Effector CD8-positive, alpha-beta T cell (primary cell): ENCODE measurements around the gene IFNL4.
"Not testable (repeated sequence)": the region's sequence is repeated elsewhere in the genome, so short reads cannot be mapped to it uniquely, and the experiment has no call there.

Experiments
- DNase-seq: peaks from one replicate; lab custom pipeline; 2025; lab: John Stamatoyannopoulos, UW
- total RNA-seq, 4 experiments: gene quantifications; one replicate each; lab custom pipeline; 2026; lab: John Stamatoyannopoulos, UW

IFNL4 gene
- 0 to 0.19 (median 0) reads per million in 4 experiments for total RNA-seq

DNA sequence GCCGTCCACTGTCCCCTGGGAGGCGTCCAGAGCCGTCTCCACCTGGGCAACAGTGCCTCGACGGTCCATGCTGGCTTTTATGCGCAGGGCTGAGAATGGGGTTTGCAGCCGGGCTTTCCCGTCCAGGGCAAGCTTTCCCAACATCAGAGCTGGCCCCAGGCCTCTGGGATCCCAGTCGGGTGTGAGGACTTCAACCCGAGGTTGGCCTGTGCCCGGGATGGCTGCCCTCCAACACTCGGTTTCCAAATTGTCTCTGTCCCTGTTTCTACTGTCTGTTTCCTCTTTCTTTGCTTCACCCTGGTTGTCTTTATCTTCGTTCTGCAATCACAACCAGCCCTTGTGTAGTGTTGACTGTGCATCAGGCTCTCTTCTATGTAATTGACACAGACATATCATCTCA is at the start of gene IFNL4:
TSS of gene IFNL4 (minus strand) at position 51 of the 400 bp plus-strand sequence.
- DNase-seq, result no peak

DNA sequence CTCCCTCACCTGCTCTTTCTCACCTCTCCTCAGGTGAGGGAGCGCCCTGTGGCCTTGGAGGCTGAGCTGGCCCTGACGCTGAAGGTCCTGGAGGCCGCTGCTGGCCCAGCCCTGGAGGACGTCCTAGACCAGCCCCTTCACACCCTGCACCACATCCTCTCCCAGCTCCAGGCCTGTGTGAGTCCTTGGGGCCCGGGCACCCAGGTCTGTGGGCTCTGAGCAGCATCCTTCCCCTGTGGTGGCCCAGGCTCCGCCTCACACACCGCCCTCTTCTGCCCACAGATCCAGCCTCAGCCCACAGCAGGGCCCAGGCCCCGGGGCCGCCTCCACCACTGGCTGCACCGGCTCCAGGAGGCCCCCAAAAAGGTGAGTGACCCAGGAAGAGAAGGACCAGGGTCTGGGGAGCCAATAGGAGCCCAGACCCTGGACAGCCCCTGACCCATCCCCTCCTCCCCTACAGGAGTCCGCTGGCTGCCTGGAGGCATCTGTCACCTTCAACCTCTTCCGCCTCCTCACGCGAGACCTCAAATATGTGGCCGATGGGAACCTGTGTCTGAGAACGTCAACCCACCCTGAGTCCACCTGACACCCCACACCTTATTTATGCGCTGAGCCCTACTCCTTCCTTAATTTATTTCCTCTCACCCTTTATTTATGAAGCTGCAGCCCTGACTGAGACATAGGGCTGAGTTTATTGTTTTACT is 49.4 kb upstream of the IFNL4 start:
- no peak for DNase-seq

DNA sequence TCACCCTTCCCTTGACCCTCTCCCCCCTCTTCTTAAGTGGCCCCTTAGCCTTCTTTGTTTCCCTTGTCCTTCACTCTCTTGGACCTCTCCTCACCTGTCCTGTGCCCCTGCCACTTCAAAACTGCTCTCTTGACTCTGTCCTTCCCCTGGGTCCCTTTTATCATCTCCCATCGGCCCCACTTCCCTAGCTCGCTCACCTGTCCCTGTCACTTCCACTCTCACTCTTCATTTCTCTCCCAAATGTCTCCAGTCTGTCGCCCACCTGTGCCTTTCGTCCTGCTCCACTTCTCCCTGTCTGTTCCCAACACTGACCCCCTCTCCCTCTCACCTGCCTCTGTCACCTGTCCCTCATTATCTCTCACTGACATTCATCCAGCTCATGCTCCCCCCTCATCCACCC is 48.2 kb upstream of the IFNL4 start:
- DNase-seq, result no peak

DNA sequence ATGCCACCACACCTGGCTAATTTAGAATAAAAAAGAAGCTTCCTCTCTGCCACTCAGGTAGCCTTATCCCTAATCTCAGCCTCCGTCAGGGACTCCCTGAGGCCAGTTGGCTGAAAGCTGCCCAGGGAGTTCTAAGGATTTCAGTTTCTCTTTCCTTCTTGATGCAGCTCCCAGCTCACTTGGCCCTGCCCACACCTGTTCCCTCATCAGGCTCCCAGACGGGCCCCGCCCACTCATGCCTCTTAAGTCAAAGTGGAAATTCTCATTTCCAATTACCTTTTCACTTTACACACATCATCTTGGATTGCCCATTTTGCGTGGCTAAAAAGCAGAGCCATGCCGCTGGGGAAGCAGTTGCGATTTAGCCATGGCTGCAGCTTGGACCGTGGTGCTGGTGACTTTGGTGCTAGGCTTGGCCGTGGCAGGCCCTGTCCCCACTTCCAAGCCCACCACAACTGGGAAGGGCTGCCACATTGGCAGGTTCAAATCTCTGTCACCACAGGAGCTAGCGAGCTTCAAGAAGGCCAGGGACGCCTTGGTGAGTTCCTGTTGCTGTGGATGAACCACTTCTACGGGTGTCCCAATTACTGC is 47.5 kb upstream of the IFNL4 start, which contains the start of gene IFNL1:
TSS of gene IFNL1 (plus strand) at position 353 of the 591 bp plus-strand sequence. CDS start at position 368, 15 bp downstream.
- DNase-seq, result no peak

DNA sequence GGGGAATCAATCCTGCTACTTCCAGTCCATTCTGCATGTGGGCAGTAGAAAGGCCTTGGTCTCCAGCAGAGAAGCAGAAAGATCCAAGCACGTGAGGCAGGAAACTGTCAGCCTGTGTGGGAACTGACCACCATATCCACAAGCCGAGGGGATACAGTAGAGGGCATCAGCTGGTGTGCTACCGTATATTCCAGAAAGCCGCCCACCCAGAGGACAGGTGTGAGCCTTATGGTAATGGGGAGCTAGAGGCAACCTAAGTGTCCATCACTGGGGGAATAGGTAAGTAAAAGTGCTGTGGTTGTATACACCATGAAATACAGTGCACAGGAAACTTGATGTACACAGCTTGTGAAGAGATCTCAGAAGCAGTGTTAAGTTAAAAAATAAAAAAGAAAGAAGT is 44.7 kb upstream of the IFNL4 start:
- no peak for DNase-seq

DNA sequence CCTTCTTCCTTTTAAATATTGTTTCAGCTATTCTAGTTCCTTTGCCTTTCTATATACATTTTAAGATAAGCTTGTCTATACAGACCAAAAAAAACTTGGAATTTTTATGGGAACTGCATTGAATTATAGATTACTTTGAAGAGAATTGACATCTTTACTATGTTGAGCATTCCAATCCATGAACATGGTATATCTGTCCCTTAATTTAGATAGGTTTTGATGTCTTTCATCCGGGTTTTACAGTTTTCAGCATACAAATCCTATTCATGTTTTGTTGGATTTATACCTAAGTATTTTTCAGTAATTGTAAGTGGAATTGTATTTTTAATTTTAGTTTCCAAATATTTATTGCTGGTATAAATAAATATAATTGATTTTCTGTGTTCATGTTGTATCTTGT is 35.4 kb upstream of the IFNL4 start:
- DNase-seq, result no peak

DNA sequence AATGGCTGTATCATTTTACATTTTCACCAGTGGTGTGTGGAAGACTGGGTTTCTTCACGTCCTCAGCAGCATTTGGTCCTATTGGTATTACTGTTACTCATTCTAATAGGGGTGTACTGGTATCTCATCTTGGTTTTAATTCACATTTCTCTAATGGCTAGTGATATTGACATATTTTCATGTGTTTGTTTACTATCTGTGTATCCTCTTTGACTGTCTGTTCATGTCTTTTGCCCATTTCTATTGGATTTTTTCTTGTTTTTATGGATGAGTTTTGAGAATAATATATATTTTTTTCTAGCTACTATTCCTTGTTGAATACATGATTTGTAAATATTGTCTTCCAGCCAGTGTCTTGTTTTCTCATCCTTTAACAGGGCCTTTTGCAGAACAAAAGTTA is 33.4 kb upstream of the IFNL4 start:
- DNase-seq, result no peak

DNA sequence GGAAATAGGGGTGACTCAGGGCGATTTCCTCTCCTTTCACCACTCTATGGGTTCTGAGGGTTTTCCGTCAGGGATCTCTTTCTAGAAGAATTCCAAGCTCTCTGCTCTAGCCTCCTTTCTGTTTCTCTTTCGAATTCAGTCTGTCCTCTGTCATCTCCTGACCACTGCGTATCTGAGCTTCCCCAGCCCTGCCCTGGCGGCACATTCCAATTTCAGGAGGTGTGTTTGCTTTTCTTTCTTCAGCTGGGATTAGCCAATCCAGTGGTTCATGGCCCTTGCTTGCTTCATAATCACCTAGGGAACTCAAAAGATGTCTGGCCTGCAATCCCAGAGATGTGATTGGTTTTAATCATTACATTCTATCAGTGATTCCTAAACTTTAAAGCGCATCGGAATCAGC is 28.9 kb upstream of the IFNL4 start:
- no peak for DNase-seq

DNA sequence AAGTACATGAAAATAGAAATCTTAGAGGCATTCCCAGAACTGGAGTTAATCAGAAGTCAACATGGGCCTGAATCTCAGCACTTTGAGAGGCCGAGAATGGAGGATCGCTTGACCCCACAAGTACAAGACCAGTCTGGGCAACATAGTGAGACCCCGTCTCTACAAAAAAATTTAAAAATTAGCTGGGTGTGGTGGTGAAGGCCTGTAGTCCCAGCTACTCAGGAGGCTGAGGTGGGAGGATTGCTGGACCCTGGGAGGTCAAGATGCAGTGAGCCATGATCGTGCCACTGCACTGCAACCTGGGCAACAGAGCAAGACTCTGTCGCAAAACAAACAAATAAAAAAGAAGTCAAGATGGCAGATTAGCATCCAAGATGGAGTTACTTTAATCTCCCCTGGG is 28.1 kb upstream of the IFNL4 start:
- DNase-seq, result no peak

DNA sequence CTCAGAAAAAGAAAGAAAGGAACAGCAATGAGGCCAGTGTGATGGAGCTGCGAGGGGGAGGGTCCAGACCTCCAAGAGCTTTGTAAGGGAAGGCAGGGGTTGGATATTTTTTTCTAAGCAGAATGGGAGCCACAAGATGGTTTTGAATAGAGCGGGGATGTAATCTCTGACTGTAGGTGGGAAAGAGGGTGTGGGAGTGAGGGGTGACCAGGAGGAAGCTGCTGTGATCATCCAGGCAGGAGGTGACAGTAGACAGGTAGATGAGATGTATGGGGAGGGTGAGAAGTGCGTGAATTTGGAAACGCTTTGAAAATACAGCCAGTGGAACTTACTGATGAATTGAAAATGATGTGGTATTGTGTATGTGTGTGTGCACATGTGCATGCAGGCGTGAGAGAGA is 26.9 kb upstream of the IFNL4 start:
- no peak for DNase-seq

DNA sequence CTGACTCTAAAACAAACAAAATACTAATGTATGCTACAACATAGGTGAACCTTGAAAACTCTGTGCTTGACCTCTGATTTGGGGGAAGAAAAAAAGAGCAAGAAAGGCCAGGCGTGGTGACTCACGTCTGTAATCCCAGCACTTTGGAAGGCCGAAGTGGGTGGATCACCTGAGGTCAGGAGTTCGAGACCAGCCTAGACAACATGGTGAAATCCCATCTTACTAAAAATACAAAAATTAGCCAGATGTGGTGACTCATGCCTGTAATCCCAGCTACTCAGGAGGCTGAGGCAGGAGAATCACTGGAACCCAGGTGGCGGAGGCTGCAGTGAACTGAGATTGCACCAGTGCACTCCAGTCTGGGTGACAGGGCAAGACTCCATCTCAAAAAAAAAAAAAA is 25.2 kb upstream of the IFNL4 start:
- not testable (repeated sequence) for DNase-seq

DNA sequence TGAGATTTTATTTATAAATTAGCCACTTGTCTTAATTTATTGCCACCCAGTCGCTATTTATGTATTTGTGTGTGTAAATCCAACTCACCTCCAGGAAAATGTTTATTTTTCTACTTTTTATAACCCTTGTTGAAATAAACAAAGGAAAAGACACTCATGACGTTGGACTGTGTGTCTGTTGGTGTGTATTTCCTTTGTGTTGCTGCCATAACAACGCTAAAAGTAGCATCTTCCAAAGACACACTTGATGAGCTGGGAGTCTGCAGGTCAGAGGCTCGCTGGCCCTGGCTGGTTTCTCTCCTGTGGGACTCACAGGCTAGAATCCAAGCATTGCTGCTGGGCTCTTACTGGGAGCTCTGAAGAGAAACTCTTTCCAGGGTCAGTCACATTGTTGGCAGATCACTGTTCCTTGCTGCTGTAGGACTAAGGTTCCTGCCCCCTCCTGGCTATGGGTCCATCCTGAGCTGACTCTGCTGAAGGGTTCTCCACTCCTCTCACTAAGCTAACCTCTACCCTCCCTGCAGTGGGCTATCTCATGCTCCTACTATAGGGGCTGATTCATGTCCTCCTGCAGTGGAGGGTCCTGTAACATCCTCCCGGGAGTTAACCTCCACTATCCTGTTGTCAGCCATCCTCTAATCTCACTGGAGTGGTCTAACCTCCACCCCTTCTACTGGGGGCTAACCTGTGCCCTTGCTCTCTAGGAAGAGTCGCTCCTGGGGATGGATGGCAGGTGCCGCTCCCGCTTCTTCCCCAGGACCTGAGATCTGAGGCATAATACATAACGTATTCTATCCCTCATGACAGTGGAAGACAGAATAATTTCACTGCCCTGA is 21.6 kb upstream of the IFNL4 start:
- DNase-seq, result no peak

DNA sequence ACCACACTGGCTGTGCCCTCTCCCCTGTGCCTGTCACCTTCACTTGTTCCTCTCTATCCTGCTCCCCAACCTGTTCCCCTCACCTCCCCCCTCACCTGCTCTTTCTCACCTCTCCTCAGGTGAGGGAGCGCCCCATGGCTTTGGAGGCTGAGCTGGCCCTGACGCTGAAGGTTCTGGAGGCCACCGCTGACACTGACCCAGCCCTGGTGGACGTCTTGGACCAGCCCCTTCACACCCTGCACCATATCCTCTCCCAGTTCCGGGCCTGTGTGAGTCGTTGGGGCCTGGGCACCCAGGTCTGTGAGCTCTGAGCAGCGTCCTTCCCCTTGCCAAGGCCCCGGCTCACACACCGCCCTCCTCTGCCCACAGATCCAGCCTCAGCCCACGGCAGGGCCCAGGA is 20.7 kb upstream of the IFNL4 start:
- DNase-seq, result not testable (repeated sequence)

DNA sequence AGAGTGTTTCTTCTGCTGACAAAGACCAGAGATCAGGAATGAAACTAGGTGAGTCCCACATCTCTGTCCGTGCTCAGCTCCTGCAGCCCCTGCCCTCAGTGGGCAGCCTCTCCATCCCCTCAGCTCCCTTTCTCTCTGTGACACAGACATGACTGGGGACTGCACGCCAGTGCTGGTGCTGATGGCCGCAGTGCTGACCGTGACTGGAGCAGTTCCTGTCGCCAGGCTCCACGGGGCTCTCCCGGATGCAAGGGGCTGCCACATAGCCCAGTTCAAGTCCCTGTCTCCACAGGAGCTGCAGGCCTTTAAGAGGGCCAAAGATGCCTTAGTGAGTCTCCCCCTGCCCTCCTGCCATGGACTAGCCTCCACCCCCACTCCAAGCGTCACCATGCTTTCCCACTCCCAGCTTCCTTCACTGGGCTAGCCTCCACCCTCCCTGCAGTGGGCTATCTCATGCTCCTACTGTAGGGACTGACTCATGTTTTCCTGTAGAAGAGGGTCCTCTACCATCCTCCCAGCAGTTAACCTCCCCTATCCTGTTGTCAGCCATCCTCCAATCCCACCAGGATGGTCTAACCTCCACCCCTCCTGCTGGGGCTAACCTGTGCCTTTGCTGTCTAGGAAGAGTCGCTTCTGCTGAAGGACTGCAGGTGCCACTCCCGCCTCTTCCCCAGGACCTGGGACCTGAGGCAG is 20.0 kb upstream of the IFNL4 start:
- not testable (repeated sequence) for DNase-seq

DNA sequence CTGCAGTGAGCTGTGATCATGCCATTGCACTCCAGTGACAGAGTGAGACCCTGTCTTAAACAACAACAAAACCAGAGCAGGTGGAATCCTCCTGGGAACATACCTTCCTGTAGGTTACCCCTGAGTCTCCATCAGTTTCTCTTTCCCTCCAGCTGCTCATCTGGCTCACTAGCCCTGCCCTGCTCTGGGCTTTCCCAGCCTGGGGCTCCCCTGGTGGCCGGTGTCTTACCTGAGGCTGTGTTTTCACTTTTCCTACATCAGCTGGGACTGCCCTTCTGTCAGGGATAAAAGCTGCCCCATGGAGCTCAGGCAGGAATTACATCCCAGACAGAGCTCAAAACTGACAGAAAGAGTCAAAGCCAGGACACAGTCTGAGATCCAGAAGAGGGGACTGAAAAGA is 19.4 kb upstream of the IFNL4 start, which contains the start of gene IFNL2:
TSS of gene IFNL2 (plus strand) at position 312 of the 400 bp plus-strand sequence. CDS start 173 bp downstream, outside the sequence.
- DNase-seq, result not testable (repeated sequence)

DNA sequence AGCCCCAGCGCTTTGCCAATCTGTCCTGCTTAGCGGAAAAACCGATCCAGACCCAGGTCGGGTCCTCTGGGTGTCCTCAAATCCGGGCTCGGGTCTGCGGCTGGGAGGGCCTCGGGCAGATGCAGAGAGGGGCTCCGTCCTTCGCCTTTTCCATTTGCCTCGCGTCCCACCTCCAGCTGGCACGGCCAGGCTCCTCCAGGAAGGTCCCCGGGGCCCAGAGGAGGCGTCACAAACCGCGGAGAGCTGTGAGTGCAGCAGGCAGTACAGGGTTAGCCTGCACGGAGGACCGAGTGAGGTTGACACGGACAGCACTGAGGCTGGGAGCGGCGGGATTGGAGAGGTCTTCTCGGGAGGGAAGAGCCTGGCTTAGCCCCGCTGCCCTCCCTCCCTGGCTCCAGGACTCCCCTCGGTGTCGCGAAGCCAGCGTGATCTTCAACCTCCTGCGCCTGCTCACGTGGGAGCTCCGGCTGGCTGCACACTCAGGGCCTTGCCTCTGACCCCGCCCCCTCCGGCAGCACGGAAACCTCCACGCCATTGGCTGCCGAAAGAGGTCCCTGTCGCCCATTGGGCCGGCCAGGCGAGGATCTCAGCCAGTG is 16.8 kb upstream of the IFNL4 start:
- no peak for DNase-seq

DNA sequence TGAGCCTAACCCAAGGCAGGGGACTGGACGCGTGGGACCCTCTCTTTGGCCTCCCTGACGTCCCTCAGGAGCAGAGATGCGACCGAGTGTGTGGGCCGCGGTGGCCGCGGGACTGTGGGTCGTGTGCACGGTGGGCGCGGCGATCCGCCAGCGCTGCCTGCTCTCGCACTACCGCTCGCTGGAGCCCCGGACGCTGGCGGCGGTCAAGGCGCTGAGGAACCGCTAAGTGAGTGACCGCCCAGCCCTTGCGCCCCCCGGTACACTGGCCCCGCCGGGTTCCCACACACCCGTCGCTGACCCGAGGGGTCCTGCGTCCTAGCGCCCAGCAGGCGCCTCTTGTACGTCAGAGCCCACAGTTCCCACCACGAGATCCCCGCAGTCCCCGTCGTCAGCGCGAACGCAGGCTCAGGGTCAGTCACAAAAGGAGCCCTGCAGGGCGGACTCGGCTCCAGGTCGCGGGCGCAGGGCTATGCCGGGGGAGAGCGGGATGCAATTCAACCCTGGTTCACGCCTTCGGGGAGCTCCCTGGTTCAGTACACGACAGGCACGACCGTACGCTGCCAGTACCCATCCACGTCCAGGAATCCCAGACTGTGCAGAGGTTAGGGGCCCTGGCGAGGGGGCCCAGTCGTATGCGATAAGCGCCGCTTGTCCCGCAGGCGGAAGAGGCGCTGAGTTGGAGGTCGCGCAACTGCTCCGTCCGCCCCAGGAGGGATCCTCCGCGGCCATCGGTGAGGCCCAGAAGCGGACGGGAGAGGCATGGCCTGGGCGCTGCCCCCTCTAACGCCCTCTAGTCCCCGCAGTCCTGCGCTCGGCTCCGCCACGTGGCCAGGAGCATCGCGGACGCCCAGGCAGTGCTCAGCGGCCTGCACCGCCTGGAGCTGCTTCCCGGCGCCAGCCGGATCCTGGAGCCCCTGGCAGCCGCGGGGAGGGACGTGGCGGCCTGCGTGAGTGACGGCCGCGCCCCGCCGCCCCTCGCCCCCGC is 15.9 kb upstream of the IFNL4 start:
- no peak for DNase-seq

DNA sequence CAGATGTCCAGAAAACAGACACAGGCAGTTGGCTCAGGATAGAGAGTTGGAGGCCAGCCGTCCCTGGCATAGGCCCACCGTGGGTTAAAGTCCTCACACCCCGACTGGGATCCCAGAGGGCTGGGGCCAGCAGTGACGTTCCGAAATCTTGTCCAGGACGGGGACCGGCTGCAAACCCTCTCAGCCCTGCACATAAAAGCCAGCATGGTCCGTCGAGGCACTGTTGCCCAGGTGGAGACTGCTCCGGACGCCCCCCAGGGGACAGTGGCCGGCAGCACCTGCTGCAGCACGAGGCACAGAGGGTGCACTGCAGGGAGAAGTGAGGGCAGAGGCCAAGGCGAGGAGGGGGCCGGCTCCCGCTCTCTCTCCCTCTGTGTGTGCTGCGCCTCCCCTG is 15.3 kb upstream of the IFNL4 start:
- DNase-seq, result no peak

DNA sequence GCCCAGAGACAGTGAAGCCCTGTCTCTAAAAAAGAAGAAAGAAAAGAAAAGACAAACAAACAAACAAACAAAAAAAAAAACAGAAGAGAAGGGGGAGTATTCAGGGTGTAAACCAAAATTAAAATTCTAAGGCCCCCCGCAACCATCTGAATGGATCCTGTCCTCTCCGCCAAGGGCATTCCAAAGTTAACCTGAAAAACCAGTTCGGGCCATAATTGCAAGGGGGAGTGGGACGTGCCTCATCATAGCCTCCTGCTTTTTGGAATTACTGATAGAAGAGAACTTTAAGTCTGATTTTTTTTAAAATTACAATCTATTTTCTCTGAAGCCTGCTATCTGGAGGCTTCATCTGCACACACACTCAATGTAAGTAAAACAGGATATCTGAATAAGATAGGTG is 13.8 kb upstream of the IFNL4 start:
- DNase-seq, result no peak

DNA sequence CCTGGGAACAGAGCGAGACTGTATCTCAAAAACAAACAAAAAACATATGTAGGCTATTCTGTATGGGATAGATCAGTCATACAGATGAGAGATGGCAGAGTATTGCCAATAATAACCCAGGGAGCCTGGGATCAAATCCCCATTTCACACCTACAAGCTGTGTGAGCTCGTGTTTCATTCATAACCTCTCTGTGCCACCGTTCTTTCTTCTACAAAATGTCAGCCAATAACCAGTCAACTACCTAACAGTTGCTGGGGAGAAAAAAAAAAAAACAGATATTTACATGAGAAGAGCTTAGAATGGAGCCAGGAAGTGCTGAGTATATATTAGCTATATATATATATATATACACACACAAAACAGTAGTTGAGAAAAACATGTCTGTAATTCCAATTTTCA is 13.0 kb upstream of the IFNL4 start:
- no peak for DNase-seq
